Measurements from ENCODE around the gene ZNF276.
"Not testable (repeated sequence)": the region's sequence is repeated elsewhere in the genome, so short reads cannot be mapped to it uniquely, and the experiment has no call there.

Gene ZNF276, protein sequence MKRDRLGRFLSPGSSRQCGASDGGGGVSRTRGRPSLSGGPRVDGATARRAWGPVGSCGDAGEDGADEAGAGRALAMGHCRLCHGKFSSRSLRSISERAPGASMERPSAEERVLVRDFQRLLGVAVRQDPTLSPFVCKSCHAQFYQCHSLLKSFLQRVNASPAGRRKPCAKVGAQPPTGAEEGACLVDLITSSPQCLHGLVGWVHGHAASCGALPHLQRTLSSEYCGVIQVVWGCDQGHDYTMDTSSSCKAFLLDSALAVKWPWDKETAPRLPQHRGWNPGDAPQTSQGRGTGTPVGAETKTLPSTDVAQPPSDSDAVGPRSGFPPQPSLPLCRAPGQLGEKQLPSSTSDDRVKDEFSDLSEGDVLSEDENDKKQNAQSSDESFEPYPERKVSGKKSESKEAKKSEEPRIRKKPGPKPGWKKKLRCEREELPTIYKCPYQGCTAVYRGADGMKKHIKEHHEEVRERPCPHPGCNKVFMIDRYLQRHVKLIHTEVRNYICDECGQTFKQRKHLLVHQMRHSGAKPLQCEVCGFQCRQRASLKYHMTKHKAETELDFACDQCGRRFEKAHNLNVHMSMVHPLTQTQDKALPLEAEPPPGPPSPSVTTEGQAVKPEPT

DNA sequence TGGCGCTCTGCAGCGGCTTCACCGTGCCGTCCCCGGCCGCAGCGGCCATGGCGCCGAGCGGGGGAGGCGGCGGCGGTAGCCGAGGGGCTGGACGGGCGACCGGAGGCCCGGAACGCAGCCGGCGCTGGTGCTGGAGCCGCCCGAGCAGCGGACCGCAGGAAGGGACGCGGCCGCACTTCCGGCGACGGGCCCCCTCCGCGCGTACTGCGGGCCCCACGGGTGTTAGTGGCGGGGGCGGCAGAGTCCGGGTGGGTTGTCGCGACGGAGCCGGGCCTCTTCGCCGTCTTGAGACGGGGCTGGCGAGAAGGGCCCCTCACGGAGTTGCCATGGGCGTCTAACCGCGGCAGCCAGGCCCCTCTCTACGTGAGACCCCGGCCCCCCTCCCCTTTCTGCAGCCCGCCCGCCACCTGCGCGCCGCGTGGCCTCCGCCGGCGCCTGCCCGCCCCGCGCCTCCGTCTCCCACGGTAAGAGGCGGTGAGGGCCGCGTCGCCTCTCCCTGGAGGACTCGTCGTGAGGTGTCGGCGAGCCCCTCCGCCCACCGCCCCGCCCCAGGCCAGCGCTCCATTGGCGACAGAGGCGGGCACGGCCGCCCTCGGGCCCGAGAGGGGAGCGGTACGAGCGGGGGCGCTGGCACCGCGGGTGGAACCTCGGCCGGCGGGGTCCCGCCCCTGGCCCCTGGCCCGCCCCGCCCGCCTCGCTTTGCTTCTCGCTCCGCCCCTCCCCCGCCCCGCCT lies at the start of gene ZNF276, which contains the start of gene VPS9D1:
Gene ZNF276 (plus strand): TSS at position 725 of the 733 bp plus-strand sequence. CDS start 104 bp downstream, outside the sequence.
Gene VPS9D1 (minus strand): TSS at position 86 of the 733 bp plus-strand sequence. CDS start 37 bp downstream, at position 49.
- peak; percentile 65 for DNase-seq

DNA sequence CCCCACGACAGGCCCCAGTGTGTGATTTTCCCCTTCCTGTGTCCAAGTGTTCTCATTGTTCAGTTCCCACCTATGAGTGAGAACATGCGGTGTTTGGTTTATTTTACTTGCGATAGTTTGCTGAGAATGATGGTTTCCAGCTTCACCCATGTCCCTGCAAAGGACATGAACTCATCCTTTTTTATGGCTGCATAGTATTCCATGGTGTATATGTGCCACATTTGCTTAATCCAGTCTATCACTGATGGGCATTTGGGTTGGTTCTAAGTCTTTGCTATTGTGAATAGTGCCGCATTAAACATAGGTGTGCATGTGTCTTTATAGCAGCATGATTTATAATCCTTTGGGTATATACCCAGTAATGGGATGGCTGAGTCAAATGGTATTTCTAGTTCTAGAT lies 49.8 kb upstream of the ZNF276 start:
- not testable (repeated sequence) for DNase-seq

DNA sequence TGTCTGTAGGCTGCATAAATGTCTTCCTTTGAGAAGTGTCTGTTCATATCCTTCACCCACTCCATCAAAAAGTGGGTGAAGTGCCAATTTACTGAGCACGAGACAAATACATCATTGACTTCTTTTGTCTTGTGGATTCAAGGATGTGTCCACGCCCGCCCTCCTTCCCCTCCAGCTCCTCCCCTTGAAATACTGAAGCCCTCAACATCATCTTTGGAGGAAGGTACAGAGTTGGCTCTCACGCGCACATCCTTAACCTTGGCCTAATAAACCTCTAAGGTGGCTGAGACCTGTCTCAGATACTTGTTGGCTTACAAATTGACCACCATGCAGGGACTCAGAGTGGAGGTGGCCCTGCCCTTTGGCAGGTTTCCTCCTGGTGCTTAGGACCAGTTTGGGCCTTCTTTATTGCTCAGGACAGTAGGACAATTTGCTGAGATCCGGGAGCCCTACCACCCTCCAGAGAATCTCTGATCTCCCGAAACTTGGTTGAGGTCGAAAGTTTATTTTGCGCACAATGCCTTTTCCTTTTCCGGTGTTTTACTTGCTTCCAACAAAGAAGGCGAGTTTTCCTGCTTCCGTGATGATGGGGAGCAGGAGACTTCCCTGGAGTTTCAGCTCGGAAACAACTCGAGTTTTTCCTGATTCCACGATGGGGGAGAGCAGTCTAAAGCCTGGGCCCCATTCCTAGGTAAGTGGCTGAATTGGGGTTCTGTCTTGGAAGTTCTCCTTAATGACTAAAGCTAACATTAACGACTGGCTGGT lies 49.0 kb upstream of the ZNF276 start:
- no peak for DNase-seq

DNA sequence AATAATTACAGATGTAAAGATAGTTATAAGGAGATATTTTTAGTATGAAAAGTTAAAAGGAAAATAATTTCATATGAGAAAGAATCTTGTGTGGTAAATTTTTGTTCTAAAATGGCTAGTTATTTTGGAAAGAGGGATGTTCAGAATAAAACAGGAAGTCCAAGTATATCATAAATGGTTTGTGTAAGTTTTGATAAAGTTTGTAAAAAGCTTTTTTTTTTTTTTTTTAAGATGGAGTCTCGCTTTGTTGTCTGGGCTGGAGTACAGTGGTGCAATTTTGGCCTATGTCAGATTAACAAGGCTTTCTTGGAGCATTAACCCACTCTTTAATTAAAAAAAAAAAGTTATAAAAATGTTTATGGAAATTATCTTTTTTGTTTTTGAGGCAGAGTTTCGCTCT lies 43.1 kb upstream of the ZNF276 start:
- no peak for DNase-seq

DNA sequence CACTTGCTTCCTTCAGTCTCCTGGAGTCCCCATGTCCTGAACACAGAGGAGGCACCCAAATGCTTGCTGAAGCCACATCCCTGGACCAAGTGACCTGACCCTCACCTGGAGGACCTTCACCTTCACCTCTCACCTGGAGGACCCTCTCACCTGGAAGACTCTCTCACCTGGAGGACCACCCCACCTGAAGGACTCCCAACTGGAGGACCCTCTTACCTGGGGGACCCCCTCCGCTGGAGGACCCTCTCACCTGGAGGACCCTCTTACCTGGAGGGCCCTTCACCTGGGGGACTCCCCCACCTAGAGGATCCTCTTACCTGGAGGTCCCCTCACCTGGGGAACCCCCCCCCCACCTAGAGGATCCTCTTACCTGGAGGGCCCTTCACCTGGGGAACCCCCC lies 35.4 kb upstream of the ZNF276 start:
- no peak for DNase-seq

DNA sequence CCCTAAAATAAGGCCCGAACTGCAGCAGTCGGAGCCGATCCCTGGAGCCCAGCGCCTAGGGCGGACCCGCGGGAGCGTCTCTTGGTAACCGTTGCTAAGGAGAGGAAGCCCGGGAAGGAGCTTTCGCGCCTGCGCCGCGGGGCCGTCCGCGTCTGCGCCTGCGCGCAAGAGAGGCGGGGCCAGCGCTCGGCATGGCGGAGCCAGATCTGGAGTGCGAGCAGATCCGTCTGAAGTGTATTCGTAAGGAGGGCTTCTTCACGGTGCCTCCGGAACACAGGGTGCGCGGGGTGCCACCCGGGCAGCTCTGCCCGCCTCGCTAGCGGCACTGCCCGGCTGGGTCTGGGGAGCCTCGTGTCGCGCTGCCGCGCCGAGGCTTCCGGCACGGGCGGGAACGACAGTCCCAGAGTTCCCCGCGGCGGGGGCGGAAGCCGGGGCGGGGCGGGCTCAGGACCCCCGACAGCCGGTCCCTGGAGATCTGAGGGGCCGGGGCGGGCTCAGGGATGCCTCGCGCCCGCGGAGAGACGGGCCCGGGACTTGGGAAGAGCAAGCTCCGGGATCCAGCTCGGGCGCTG lies 34.7 kb upstream of the ZNF276 start, which contains the start of gene CDK10:
Gene CDK10 (plus strand): TSS at position 170 of the 572 bp plus-strand sequence. CDS start 22 bp downstream, at position 192.
- DNase-seq = peak; percentile 83

DNA sequence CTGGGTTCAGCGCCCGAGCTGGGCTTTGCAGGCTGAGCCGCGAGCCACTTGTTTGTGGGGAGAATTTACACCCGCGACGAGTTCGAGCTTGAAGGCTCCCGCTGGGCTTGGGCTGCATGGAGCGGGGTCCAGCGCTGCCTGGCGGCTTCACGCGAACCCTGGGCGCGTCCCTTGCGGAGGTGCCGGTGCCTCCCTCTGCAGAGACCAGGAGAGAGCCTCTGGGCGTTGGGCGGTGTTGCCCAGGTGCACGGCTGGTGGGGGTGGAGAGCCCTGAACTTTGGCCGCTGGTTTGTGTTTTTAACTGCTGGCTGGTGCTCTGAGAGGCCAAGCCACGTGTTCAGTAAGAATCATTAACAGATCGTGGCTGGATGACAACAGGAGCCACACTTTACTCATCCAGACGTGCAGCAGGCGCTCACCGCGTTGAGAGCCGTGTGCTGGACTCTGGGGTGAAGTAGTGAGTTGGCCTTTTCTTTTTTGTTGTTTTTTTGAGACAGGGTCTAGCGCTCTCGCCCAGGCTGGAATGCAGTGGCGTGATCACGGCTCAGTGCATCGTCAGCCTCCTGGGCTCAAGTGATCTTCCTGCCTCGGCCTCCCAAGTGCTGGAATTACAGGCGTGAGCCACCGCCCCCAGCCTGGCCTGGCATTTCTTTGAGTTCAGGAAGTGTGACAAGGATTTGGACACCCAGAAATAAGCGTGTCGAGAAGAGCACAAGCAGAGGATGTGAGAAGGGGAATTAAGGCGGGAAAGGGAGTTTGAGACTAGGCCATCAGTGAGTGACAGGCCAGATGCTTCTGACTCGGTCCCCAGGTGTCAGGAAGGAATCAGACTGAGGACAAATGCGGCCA lies 34.0 kb upstream of the ZNF276 start:
- no peak for DNase-seq

DNA sequence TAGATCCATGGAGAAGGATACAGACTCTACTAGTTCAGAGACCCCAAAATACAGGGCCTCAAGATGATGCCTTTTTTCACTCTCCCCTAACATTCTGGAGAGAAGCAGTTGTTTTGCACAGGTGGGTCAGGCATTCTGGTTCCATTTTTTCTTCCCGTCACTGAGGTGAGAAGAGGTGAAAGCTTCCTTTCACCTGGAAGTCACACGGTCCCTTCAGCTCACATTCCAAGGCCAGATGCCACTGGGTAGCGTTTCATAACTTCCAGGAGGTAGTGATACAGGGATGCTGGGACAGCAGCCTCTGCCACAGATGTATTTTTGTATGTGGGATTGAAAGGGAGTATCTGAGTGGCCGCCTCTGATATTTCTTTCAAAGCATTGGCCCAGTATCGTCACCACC lies 32.9 kb upstream of the ZNF276 start:
- DNase-seq = no peak

DNA sequence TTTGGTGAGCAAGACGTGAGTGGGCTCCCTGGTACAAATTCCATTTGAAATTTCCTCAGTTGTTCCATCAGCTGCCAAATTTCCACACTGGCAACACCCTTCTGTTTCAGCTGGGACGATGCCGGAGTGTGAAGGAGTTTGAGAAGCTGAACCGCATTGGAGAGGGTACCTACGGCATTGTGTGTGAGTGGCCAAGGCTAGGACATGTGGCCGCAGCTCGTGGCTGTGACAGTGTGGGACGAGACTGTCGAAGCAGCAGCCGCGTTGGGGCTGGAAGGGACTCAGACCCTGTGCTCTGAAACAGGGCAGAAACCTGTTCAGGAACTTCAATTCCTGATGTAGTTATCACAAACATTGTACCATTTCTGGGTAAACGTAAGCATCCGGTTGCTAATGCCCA lies 32.2 kb upstream of the ZNF276 start:
- no peak for DNase-seq

DNA sequence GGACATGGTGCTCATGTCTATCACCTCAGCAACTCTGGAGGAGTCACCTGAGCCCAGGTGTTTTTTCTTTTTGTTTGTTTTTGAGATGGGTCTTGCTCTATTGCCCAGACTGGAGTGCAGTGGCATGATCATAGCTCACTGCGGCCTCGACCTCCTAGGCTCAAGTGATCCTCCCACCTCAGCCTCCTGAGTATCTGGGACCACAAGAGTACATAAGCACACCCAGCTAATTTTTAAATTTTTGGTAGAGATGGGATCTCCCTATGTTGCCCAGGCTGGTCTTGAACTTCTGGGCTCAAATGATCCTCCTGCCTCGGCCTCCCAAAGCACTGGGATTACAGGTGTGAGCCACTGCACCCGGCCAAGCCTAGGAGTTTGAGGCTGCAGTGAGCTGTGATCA lies 31.7 kb upstream of the ZNF276 start:
- DNase-seq = not testable (repeated sequence)

DNA sequence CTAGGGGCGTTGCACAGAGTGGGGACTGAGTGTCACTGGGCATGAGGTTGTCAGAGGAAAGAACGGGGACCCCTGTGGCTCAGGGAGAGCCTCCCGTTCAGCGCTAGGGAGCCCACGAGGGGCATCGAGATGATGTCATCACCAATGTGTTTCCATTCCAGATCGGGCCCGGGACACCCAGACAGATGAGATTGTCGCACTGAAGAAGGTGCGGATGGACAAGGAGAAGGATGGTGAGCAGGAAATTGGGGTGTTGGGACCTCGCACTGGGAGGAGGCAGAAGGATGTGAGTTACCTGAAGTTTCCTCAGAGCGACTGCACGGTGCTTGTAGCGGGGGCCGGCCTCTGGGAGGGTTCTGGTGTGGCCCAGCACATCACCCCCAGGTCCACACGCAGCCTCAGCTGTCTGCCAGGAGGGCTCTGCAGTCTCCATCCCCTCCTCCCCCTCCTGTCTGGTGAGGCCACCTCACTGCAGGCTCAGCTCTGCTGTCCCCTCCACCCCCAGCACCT lies 30.9 kb upstream of the ZNF276 start:
- no peak for DNase-seq

DNA sequence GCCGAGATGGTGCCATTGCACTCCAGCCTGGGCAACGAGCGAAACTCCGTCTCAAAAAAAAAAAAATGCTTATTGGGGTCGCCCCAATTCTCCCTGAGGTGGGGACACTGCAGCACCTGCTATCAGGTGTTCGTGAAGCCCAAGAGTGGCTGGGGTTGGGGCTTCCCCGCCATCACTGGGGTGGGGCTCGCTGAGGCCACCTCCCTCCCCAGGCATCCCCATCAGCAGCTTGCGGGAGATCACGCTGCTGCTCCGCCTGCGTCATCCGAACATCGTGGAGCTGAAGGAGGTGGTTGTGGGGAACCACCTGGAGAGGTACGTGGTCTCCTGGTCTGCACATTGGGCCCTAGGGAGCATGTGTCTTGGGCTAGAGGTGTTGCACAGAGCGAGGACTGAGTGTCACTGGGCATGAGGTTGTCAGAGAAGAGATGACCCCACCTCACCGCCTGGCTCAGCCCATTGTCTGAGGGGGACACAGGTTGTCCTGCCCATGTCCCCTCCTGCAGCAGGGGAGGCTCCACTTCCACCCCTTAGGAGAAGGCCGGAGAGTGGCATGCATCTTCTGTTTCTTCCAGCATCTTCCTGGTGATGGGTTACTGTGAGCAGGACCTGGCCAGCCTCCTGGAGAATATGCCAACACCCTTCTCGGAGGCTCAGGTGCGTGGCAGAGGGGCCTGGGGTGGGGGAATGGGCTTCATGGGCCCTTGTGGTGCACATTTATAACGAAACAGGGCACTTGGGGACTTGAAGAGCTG lies 29.9 kb upstream of the ZNF276 start:
- DNase-seq = no peak

DNA sequence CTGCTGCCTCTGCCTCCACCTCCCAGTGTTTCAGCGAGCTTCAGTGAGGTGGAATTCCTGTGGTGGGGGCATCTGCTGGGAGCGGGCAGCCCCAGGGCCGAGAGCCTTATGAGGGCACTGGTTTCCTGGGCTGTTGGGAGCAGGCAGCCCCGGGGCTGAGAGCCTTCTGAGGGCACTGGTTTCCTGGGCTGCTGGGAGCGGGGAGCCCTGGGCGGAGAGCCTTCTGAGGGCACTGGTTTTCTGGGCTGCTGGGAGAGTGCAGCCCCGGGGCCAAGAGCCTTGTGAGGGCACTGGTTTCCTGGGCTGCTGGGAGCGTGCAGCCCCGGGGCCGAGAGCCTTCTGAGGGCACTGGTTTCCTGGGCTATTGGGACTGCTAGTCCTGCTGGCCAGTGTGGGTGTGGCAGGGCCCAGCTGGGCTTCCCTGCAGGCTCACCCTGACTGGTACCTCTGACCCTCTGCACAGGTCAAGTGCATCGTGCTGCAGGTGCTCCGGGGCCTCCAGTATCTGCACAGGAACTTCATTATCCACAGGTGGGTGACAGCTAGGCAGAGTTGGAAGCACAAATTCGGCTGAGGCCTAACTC lies 29.3 kb upstream of the ZNF276 start:
- DNase-seq = no peak

DNA sequence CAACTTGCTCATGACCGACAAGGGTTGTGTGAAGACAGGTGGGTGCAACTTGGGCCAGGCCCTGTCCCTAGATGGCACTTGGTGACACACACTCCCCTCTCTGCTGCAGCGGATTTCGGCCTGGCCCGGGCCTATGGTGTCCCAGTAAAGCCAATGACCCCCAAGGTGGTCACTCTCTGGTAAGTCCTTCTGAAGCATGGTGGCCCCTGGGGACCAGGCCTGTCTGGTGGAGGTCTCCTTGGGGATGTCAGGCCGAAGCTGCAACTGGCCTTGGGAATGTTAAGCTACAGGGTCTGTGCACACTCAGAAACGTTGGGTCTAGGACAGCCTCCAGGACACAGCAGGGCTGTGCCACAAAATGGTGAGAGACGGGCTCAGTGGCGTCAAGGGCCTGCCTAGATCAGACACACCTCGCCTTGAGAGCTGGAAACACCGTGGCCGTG lies 28.0 kb upstream of the ZNF276 start:
- DNase-seq = no peak

DNA sequence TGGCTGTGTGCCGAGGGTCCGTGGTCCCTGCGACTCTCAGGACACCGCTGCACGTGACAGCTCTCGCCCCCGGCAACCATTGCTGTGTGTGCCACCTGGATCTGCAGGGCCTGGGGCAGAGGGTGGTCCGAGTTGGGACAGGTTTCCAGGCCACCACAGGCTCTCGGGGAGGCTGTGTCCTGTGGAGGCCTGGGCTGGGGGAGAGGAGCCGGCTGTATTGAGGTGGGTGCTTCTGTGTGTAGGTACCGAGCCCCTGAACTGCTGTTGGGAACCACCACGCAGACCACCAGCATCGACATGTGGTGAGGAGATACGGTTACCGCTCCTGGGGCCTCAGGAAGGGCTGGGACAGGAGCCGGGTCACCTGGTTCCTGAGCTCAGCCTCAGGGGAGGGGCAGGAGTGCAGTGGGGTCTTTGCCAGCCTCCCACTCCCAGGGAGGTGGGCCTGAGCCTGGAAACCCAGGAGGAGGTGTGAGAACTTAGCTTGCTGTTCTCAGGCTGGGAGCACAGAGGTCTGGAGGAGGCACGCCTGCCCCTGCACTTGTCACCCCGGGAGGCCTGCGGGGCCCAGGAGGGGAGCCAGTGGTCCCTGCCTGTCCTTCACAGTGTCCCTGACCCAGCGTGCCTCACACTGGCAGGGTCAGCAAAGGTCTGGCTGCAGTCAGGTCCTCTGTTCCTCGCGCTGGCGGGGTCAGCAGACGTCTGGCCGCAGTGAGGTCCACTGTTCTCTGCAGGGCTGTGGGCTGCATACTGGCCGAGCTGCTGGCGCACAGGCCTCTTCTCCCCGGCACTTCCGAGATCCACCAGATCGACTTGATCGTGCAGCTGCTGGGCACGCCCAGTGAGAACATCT lies 27.2 kb upstream of the ZNF276 start:
- no peak for DNase-seq

DNA sequence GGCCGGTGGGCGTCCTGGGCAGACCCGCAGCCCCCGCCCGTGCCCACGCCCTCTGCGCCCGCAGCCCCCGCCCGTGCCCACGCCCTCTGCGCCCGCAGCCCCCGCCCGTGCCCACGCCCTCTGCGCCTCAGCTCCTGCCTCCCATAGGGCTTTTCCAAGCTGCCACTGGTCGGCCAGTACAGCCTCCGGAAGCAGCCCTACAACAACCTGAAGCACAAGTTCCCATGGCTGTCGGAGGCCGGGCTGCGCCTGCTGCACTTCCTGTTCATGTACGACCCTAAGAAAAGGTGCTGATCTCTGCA lies 26.6 kb upstream of the ZNF276 start:
- not testable (repeated sequence) for DNase-seq

DNA sequence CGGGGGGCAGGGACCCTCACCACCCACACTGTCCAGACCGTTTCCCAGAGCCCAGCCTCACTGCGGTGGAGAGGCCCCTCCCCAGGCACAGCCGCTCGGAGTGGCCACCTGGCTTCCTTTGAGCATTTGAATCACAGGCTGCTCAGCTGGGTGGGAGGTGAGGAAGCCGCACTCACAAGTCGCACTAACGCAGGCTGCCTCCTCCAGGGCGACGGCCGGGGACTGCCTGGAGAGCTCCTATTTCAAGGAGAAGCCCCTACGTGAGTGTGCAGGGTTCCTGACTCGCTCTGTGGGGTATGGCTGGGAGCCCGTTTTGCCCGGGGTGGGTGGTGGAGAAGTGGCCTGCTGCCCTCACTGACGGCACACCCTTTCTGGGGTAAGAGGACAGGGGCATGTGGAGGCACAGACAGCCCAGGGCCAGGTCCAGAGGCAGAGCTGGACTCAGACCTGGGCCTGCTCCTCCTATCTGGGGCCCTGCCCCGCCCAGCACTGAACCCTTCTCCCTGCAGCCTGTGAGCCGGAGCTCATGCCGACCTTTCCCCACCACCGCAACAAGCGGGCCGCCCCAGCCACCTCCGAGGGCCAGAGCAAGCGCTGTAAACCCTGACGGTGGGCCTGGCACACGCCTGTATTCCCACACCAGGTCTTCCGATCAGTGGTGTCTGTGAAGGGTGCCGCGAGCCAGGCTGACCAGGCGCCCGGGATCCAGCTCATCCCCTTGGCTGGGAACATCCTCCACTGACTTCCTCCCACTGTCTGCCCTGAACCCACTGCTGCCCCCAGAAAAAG lies 26.1 kb upstream of the ZNF276 start:
- no peak for DNase-seq

Measured in NCI-H2227 treated with DMSO at 0.1 percent for 48 hours (cell line).